Anterior cingulate cortex (tissue), 58 donors: ENCODE results near the gene TMEM134.
"Not testable (repeated sequence)": the region's sequence is repeated elsewhere in the genome, so short reads cannot be mapped to it uniquely, and the experiment has no call there.

Experiments
- DNase-seq, 58 donors: peaks; one replicate each; lab custom pipeline; 2025; lab: John Stamatoyannopoulos, UW

TMEM134 gene

GRCh38 chr11:67468759-67469507 lies at the start of gene TMEM134:
Gene TMEM134, minus strand, starts transcription at chr11:67469251. Its CDS starts 59 bp downstream, at chr11:67469192.
- DNase-seq: peak; percentile 35 to 97 (median 90)

GRCh38 chr11:67517784-67518552 lies 48.9 kb upstream of the TMEM134 start:
- DNase-seq: no peak

GRCh38 chr11:67516806-67517205 lies 47.8 kb upstream of the TMEM134 start:
- DNase-seq: no peak

- no peak for DNase-seq
Measured at GRCh38 chr11:67514116-67514515, 45.1 kb upstream of the TMEM134 start.

- DNase-seq: not testable (repeated sequence)
Measured at GRCh38 chr11:67511558-67511957, 42.5 kb upstream of the TMEM134 start.

- DNase-seq: no peak
Measured at GRCh38 chr11:67510023-67510345, 40.9 kb upstream of the TMEM134 start.

- peak; percentile 68 to 99 (median 95) for DNase-seq
Measured at GRCh38 chr11:67508486-67509121, 39.6 kb upstream of the TMEM134 start.

GRCh38 chr11:67507864-67508485 lies 38.9 kb upstream of the TMEM134 start, which contains the start of gene CDK2AP2:
Gene CDK2AP2, minus strand, starts transcription at chr11:67508162. Its CDS starts 80 bp downstream, at chr11:67508082.
- DNase-seq: peak; percentile 88 to 99 (median 98)

GRCh38 chr11:67507242-67507863 lies 38.3 kb upstream of the TMEM134 start:
- peak in 3 of 58 donors; percentile 56 to 66 (median 64) for DNase-seq

GRCh38 chr11:67506426-67507051 lies 37.5 kb upstream of the TMEM134 start:
- DNase-seq: no peak

- peak in 54 of 58 donors; percentile 23 to 85 (median 72) for DNase-seq
Measured at GRCh38 chr11:67505605-67506396, 36.8 kb upstream of the TMEM134 start.

- peak in 32 of 58 donors; percentile 13 to 54 (median 32) for DNase-seq
Measured at GRCh38 chr11:67504950-67505581, 36.0 kb upstream of the TMEM134 start, which contains the start of gene PITPNM1. Gene PITPNM1, minus strand, starts transcription at chr11:67505363. Its CDS starts 1,183 bp downstream, at chr11:67504180.

- peak in 6 of 58 donors; percentile 15 to 42 (median 24) for DNase-seq
Measured at GRCh38 chr11:67504005-67504949, 35.2 kb upstream of the TMEM134 start.

- DNase-seq: no peak
Measured at GRCh38 chr11:67503119-67504004, 34.3 kb upstream of the TMEM134 start.

- no peak for DNase-seq
Measured at GRCh38 chr11:67502328-67502979, 33.4 kb upstream of the TMEM134 start.
